Measurements from ENCODE around the gene HDAC7. TPM values are rescaled to one million over a fixed set of nuclear protein-coding genes. Genes with fewer than 3 reads are reported as not detected.

The HDAC7 gene
- total and polyA plus RNA-seq, 2 of the 13 experiments (the other 11 are each of a cell fraction or from before 2014, with no cell fraction given), result 4.6 to 10.8 TPM

DNA sequence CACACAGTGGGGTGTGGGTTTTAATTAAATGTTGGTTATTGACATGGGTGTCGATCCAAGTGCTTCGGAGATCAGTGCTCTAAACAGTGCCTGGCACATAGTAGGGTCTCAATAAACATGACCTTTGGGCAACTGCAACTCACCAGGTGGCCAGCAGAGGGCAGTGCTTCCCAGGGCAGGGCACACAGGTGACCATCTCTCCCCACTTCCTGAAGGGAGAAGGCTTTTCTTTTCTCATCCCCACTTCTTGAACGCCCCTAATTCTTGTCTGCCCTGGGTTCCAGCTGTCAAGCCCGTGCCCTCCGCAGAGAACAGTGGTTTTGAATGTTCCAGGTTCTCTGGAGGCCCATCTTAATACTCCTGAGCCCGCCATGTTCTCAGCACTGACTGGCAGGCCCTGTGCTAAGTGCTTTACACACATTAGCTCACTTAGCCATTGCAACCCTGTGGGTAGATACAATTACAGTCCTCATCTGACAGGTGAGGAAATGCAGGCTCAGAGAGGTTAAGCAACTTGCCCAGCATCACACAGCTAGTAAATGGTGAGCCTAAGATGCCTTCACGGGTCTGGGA, 77.4 kb downstream of the HDAC7 start (continued):
- TF ChIP-seq HIVEP1 (CRISPR knock-in tag; IDR thresholded peaks at IDR 0.05), result no peak
- TF ChIP-seq NR2C2 (CRISPR knock-in tag; IDR thresholded peaks at IDR 0.05; ENCODE audit: borderline replicate concordance), result no peak
- TF ChIP-seq, protein P1, sequence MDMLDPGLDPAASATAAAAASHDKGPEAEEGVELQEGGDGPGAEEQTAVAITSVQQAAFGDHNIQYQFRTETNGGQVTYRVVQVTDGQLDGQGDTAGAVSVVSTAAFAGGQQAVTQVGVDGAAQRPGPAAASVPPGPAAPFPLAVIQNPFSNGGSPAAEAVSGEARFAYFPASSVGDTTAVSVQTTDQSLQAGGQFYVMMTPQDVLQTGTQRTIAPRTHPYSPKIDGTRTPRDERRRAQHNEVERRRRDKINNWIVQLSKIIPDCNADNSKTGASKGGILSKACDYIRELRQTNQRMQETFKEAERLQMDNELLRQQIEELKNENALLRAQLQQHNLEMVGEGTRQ (IDR thresholded peaks at IDR 0.05; ENCODE audit: low read depth, low read length), result no peak
- TF ChIP-seq, protein P1 (CRISPR knock-in tag; IDR thresholded peaks at IDR 0.05; ENCODE audit: borderline replicate concordance), result no peak
- no peak for TF ChIP-seq RXRA (CRISPR knock-in tag; IDR thresholded peaks at IDR 0.05)
- TF ChIP-seq, protein P2, sequence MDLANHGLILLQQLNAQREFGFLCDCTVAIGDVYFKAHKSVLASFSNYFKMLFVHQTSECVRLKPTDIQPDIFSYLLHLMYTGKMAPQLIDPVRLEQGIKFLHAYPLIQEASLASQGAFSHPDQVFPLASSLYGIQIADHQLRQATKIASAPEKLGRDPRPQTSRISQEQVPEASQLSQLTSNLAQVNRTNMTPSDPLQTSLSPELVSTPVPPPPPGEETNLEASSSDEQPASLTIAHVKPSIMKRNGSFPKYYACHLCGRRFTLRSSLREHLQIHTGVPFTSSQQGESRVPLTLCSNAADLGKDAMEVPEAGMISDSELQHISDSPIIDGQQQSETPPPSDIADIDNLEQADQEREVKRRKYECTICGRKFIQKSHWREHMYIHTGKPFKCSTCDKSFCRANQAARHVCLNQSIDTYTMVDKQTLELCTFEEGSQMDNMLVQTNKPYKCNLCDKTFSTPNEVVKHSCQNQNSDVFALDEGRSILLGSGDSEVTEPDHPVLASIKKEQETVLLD (CRISPR knock-in tag; IDR thresholded peaks at IDR 0.05; ENCODE audit: low read depth), result no peak
- TF ChIP-seq ZNF747 (CRISPR knock-in tag; IDR thresholded peaks at IDR 0.05; ENCODE audit: borderline replicate concordance), result no peak
- no peak for TF ChIP-seq NFKBIZ (CRISPR knock-in tag; IDR thresholded peaks at IDR 0.05)
- TF ChIP-seq RBFOX2 (IDR thresholded peaks at IDR 0.05; ENCODE audit: low read depth, low read length), result no peak
- TF ChIP-seq ZMAT3 (CRISPR knock-in tag; conservative IDR thresholded peaks at IDR 0.05), result no peak
- no peak for TF ChIP-seq SMARCC2 (IDR thresholded peaks at IDR 0.05)
- no peak for TF ChIP-seq MED8 (CRISPR knock-in tag; IDR thresholded peaks at IDR 0.05; ENCODE audit: insufficient replicate concordance)
- TF ChIP-seq, protein P3, sequence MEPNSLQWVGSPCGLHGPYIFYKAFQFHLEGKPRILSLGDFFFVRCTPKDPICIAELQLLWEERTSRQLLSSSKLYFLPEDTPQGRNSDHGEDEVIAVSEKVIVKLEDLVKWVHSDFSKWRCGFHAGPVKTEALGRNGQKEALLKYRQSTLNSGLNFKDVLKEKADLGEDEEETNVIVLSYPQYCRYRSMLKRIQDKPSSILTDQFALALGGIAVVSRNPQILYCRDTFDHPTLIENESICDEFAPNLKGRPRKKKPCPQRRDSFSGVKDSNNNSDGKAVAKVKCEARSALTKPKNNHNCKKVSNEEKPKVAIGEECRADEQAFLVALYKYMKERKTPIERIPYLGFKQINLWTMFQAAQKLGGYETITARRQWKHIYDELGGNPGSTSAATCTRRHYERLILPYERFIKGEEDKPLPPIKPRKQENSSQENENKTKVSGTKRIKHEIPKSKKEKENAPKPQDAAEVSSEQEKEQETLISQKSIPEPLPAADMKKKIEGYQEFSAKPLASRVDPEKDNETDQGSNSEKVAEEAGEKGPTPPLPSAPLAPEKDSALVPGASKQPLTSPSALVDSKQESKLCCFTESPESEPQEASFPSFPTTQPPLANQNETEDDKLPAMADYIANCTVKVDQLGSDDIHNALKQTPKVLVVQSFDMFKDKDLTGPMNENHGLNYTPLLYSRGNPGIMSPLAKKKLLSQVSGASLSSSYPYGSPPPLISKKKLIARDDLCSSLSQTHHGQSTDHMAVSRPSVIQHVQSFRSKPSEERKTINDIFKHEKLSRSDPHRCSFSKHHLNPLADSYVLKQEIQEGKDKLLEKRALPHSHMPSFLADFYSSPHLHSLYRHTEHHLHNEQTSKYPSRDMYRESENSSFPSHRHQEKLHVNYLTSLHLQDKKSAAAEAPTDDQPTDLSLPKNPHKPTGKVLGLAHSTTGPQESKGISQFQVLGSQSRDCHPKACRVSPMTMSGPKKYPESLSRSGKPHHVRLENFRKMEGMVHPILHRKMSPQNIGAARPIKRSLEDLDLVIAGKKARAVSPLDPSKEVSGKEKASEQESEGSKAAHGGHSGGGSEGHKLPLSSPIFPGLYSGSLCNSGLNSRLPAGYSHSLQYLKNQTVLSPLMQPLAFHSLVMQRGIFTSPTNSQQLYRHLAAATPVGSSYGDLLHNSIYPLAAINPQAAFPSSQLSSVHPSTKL (CRISPR knock-in tag; IDR thresholded peaks at IDR 0.05), result peak; percentile 20; the same call in 1 of the 2 replicates
- no peak for TF ChIP-seq CHD2 (IDR thresholded peaks at IDR 0.05; ENCODE audit: low read depth, low read length)
- TF ChIP-seq, protein P4, sequence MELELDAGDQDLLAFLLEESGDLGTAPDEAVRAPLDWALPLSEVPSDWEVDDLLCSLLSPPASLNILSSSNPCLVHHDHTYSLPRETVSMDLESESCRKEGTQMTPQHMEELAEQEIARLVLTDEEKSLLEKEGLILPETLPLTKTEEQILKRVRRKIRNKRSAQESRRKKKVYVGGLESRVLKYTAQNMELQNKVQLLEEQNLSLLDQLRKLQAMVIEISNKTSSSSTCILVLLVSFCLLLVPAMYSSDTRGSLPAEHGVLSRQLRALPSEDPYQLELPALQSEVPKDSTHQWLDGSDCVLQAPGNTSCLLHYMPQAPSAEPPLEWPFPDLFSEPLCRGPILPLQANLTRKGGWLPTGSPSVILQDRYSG (CRISPR knock-in tag; IDR thresholded peaks at IDR 0.05), result no peak
- TF ChIP-seq, protein P5, sequence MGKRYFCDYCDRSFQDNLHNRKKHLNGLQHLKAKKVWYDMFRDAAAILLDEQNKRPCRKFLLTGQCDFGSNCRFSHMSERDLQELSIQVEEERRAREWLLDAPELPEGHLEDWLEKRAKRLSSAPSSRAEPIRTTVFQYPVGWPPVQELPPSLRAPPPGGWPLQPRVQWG (CRISPR knock-in tag; IDR thresholded peaks at IDR 0.05; ENCODE audit: borderline replicate concordance, low read depth), result no peak
- no peak for TF ChIP-seq ZSCAN22 (CRISPR knock-in tag; IDR thresholded peaks at IDR 0.05)
- TF ChIP-seq, protein P6, sequence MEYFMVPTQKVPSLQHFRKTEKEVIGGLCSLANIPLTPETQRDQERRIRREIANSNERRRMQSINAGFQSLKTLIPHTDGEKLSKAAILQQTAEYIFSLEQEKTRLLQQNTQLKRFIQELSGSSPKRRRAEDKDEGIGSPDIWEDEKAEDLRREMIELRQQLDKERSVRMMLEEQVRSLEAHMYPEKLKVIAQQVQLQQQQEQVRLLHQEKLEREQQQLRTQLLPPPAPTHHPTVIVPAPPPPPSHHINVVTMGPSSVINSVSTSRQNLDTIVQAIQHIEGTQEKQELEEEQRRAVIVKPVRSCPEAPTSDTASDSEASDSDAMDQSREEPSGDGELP (IDR thresholded peaks at IDR 0.05; ENCODE audit: borderline replicate concordance, low read depth), result 0 out of 2 replicates have a peak, but pooled peaks have one; percentile 15
- TF ChIP-seq ZSCAN21 (CRISPR knock-in tag; IDR thresholded peaks at IDR 0.05; ENCODE audit: borderline replicate concordance), result no peak
- TF ChIP-seq EED (CRISPR knock-in tag; IDR thresholded peaks at IDR 0.05), result no peak
- TF ChIP-seq HNRNPK (IDR thresholded peaks at IDR 0.05; ENCODE audit: low read depth, low read length, poor library complexity, severe bottlenecking), result no peak

Measured in HepG2 (cell line).